PFSK-1 (cell line): ENCODE measurements around the gene SLC24A3.

Source experiments
- FOXP2 ChIP-seq: optimal IDR thresholded peaks from 2 replicates; pipeline ENCODE3; 2011; ENCODE audit warnings: borderline replicate concordance, control low read depth, inconsistent platforms; ENCODE audit not compliant: insufficient read depth; ENCODE audit errors: extremely low read length, extremely low read depth
- POLR2AphosphoS5 ChIP-seq: IDR thresholded peaks from 2 replicates; pipeline ENCODE4 v1.6.1; 2012; ENCODE audit warnings: low read depth, mild to moderate bottlenecking, control low read depth, low read length, moderate library complexity
- SIN3A ChIP-seq: IDR thresholded peaks from 2 replicates; pipeline ENCODE4 v1.6.1; 2012; ENCODE audit warnings: mild to moderate bottlenecking, low read length, moderate library complexity, borderline replicate concordance; ENCODE audit not compliant: insufficient read depth
- TAF1 ChIP-seq: IDR thresholded peaks from 2 replicates; pipeline ENCODE4 v1.6.1; 2012; ENCODE audit warnings: low read length, control low read depth, borderline replicate concordance; ENCODE audit not compliant: insufficient read depth
- TF ChIP-seq, protein P1 (sequence below), 2 experiments: IDR thresholded peaks; 2 replicates each; pipeline versions ENCODE4 v1.6.1 to v1.8.0; 2011 to 2012; ENCODE audit warnings: low read depth in 2 of 2, low read length in 2 of 2, control low read depth in 1 of 2, inconsistent platforms in 1 of 2, mild to moderate bottlenecking in 1 of 2, moderate library complexity in 1 of 2; ENCODE audit not compliant: insufficient read depth in 1 of 2

The SLC24A3 gene

DNA sequence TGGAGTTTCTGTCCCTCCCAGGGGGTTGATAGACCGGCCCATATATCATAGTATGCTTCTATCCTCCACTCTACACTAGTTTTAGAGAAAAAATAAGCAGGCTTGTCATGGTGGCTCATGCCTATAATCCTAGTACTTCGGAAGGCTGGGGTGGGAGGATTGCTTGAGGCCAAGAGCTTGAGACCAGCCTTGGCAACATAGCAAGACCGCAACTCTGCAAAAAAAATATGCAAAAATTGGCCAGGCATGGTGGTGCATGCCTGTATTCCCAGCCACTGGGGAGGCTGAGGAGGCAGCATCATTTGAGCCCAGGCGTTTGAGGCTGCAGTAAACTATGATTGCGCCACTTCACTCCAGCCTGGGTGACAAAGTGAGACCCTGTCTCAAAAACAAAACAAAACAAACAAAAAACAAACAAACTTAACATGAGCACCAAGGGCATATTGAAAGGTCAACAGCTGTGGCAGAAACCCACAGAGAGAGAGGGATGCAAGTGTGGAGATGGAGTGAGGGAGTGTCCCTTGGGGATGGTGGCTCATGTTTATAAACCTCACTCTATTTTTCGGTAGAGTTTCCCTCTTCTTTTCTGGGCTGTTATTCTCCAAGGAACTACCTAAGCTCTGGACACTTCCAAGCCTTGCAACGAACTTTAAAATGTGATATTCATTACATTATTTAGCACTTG is 24.1 kb downstream of the SLC24A3 start:
- TF ChIP-seq FOXP2: no peak
- TF ChIP-seq SIN3A: no peak
- no peak for TF ChIP-seq TAF1
- TF ChIP-seq POLR2AphosphoS5: no peak
- TF ChIP-seq, protein P1, sequence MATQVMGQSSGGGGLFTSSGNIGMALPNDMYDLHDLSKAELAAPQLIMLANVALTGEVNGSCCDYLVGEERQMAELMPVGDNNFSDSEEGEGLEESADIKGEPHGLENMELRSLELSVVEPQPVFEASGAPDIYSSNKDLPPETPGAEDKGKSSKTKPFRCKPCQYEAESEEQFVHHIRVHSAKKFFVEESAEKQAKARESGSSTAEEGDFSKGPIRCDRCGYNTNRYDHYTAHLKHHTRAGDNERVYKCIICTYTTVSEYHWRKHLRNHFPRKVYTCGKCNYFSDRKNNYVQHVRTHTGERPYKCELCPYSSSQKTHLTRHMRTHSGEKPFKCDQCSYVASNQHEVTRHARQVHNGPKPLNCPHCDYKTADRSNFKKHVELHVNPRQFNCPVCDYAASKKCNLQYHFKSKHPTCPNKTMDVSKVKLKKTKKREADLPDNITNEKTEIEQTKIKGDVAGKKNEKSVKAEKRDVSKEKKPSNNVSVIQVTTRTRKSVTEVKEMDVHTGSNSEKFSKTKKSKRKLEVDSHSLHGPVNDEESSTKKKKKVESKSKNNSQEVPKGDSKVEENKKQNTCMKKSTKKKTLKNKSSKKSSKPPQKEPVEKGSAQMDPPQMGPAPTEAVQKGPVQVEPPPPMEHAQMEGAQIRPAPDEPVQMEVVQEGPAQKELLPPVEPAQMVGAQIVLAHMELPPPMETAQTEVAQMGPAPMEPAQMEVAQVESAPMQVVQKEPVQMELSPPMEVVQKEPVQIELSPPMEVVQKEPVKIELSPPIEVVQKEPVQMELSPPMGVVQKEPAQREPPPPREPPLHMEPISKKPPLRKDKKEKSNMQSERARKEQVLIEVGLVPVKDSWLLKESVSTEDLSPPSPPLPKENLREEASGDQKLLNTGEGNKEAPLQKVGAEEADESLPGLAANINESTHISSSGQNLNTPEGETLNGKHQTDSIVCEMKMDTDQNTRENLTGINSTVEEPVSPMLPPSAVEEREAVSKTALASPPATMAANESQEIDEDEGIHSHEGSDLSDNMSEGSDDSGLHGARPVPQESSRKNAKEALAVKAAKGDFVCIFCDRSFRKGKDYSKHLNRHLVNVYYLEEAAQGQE (IDR thresholded peaks at IDR 0.05; ENCODE audit: insufficient read depth in 1 of 2, low read depth in 2 of 2, low read length in 2 of 2): no peak

DNA sequence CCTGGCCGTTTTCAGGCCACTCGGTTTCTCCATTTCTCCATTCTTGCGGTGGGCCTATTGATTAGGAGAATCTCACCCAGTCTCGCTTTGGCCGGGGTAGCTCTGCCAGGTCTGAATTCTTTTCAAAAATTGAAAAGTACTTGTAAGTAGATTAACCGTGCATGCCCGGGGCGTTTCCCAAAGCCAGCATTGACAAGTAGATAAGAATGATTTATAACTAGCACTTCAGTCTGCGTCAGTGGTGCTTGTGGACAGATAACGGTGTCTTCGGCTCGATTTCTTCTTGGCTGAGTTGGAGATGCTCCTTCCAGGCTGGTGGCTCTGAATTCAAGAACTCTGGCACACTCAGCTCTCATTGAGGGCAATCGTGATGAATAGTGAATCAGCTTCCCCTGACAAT is 29.0 kb downstream of the SLC24A3 start:
- TF ChIP-seq SIN3A: no peak
- TF ChIP-seq, protein P1 (IDR thresholded peaks at IDR 0.05; ENCODE audit: insufficient read depth in 1 of 2, low read depth in 2 of 2, low read length in 2 of 2): no peak
- TF ChIP-seq FOXP2: no peak
- TF ChIP-seq POLR2AphosphoS5: no peak
- TF ChIP-seq TAF1: no peak

DNA sequence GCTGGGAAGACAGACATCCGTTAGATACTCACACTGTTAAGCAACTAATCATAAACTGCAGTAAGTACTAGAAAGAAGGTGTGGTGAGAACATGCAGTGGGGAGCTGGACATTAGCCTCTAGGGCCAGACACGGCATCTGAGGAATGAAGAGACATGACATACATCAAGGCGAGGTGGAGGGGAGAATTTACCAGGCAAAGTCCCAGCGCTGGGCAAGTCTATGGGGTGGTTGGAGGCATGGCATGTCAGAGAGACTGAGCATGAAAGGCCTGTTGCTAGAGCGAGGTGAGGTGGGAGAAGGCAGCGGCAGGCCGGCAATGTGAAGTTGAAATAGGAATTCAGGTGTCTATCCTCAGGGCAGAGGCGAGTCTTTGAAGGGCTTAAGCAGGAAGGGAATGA is 31.8 kb downstream of the SLC24A3 start:
- no peak for TF ChIP-seq SIN3A
- TF ChIP-seq, protein P1 (IDR thresholded peaks at IDR 0.05; ENCODE audit: insufficient read depth in 1 of 2, low read depth in 2 of 2, low read length in 2 of 2): no peak
- no peak for TF ChIP-seq POLR2AphosphoS5
- TF ChIP-seq TAF1: no peak
- TF ChIP-seq FOXP2: no peak

DNA sequence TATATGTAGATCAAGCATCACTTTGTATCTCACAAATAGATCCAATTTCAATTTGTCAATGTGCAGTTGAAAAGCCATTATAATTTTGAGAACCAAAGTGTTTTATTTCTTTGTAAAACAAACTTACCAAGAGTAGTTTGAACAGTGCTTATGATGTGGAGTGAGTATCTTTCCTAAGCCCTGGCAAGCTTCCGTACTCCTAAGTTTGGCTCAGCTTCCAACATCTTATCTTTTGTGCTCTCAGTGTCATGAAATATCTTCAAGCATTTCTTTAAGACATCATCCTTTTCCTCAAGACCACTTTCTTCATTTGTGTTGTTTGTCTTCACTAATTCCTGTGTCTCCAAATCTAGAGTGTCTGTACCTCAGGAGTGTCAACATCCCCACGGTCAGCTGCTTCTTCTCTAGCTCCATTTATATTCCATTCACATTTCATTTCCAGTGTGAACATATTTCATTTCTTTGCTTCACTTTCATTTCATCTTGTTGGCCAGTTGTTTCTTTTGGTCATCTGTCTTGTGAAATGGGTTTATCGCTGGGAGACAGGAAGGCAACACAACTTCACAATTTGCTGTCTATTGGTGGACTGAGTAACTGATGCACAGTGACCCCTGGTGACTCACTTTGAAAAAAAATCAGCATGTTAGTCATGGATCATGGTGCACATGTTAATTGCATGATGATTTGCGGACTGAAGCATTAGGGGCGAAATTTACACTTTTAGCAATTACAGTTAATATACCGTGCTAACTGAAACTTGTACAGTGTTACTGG is 36.9 kb downstream of the SLC24A3 start:
- TF ChIP-seq SIN3A: no peak
- no peak for TF ChIP-seq TAF1
- no peak for TF ChIP-seq FOXP2

DNA sequence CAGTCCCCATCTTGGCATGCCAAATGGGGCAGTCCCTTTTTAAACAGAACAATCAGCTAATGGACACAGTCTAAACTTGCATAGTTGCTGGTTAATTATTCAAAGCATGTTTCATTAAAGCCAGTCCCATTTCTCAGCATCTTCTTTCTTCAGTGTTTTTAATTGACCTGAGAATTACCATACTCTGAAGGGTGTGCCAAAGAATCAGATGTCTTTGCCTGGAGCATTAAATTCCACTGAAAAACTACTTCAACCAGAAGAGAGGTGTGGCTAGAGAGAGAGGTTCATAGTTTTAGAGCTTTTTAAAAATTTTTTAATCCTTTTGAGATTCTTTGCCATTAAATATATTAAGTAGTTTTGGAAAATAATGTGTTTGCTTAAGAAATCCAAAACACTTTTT is 37.9 kb downstream of the SLC24A3 start:
- TF ChIP-seq POLR2AphosphoS5: no peak
- no peak for TF ChIP-seq TAF1
- TF ChIP-seq SIN3A: no peak
- no peak for TF ChIP-seq FOXP2
- TF ChIP-seq, protein P1 (IDR thresholded peaks at IDR 0.05; ENCODE audit: insufficient read depth in 1 of 2, low read depth in 2 of 2, low read length in 2 of 2): no peak
